Activated naive CD8-positive, alpha-beta T cell treated with anti-CD3 and anti-CD28 coated beads for 36 hours (primary cell): ENCODE measurements around the gene KRTAP12-2. TPM values are rescaled to one million over a fixed set of nuclear protein-coding genes. Genes with fewer than 3 reads are reported as not detected.
A peak's percentile ranks its signal among the peaks of the same experiment; 100 is the strongest.

Experiments
- DNase-seq: peaks from one replicate; pipeline ENCODE4 v3.0.0; 2021
- H3K27ac Mint-ChIP-seq: one replicate; pipeline ENCODE4 v1.8.0; 2022; ENCODE audit warnings: mild to moderate bottlenecking, moderate library complexity, mixed read lengths
- H3K27me3 Mint-ChIP-seq: one replicate; pipeline ENCODE4 v1.8.0; 2022; ENCODE audit warnings: mild to moderate bottlenecking, mixed read lengths
- H3K36me3 Mint-ChIP-seq: one replicate; pipeline ENCODE4 v1.8.0; 2021; ENCODE audit warnings: mild to moderate bottlenecking, mixed read lengths
- H3K4me1 Mint-ChIP-seq: one replicate; pipeline ENCODE4 v1.8.0; 2021; ENCODE audit warnings: mixed read lengths
- H3K4me3 Mint-ChIP-seq: one replicate; pipeline ENCODE4 v1.8.0; 2022; ENCODE audit warnings: mild to moderate bottlenecking, moderate library complexity, mixed read lengths
- H3K9me3 Mint-ChIP-seq: one replicate; pipeline ENCODE4 v1.8.0; 2022; ENCODE audit warnings: mixed read lengths
- total RNA-seq, 2 experiments: library from RNA; stranded (reverse); gene quantifications; one replicate each; pipeline ENCODE4 v1.2.3, GENCODE V29; 2021

The KRTAP12-2 gene, protein sequence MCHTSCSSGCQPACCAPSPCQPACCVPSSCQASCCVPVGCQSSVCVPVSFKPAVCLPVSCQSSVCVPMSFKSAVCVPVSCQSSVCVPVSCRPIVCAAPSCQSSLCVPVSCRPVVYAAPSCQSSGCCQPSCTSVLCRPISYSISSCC
- total RNA-seq = not detected

DNA sequence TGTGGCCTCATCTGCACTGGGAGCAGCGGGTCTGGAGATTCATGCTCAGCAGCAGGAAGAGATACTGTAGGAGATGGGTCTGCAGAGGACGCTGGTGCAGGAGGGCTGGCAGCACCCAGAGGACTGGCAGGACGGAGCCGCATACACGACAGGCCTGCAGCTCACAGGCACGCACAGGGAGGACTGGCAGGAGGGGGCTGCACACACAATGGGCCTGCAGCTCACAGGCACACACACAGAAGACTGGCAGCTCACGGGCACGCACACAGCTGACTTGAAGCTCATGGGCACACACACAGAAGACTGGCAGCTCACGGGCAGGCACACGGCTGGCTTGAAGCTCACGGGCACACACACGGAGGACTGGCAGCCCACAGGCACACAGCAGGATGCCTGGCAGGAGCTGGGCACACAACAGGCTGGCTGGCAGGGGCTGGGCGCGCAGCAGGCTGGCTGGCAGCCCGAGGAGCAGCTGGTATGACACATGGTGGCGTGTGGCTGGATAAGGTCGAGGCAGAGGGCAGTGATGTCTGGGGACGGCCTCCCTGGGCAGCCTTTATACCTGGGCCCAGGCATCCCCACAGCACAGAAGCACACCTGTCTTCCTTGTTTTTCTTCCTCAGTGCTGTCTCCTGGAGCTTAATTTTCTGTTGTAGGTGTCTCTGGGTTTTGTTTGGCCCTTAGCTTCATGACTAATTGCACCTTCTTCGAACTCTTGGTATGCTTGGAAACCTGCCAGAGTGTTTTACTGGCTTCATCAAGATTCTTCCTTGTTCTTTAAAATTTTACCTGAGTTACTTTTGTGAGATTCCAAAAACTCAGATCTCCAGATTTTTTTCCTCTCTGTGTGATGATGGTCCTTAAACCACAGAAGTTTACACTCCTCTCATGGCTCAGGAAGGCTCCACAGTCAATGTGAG is at the start of gene KRTAP12-2:
TSS of gene KRTAP12-2 (minus strand) at position 527 of the 920 bp plus-strand sequence. CDS start at position 486, 41 bp downstream.
- Mint-ChIP-seq H3K9me3 (peaks cover 28% of the 10 kb centered on the region), H3K4me3 (no peak within 1 kb of the TSS)

DNA sequence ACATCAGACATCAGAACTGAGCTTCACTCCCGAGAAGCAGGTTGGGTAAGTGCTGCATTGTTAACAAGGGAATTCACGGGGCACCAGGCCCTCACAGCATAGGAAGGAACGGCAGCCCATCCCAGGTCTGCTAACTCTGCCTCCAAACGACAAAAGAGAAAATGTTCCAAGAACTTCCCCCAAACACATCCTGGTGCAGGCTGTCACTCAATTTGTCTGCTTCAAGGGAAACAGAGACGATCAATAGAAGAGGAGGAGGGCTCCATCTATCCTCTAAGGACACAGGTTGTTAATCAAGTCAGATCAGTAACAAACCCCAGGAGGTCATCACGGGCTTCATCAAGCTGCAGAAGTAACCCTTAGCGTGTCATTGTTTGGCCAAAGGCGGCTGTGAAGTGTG is 48.2 kb upstream of the KRTAP12-2 start:
- no peak overlapping the region for H3K4me3 Mint-ChIP-seq
- H3K36me3 Mint-ChIP-seq = no peaks in the 10 kb centered on the region
- peaks cover 6% of the 10 kb centered on the region for H3K9me3 Mint-ChIP-seq
- no peak overlapping the region for H3K27ac Mint-ChIP-seq
- peaks cover 50% of the 10 kb centered on the region for H3K27me3 Mint-ChIP-seq
- peaks cover 15% of the 10 kb centered on the region for H3K4me1 Mint-ChIP-seq
- no peak for DNase-seq

More for the DNA sequence above, at the start of gene KRTAP12-2:
- Mint-ChIP-seq H3K27ac (no peak within 1 kb of the TSS), H3K4me1 (no peaks in the 10 kb centered on the region), H3K36me3 (no peaks in the 10 kb centered on the region), H3K27me3 (no peaks in the 10 kb centered on the region)
- no peak for DNase-seq

DNA sequence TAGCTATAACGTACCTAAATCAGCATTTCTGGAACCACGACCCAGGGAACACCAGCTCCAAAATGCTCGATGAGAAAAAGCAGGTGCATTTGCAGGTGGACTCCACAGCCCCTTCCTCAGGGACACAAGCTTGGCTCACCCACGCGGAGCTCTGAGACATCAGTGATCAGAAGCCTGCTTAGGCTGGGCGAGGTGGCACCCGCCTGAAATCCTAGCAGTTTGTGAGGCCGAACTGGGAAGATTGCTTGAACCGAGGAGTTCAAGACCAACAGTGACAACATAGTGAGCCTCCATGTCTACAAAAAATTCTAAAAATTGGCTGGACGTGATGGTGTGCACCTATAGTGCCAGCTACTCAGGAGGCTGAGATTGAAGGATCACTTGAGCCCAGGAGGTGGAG is 47.1 kb upstream of the KRTAP12-2 start:
- no peak for DNase-seq
- Mint-ChIP-seq H3K27ac (no peak overlapping the region), H3K27me3 (peaks cover 61% of the 10 kb centered on the region)

DNA sequence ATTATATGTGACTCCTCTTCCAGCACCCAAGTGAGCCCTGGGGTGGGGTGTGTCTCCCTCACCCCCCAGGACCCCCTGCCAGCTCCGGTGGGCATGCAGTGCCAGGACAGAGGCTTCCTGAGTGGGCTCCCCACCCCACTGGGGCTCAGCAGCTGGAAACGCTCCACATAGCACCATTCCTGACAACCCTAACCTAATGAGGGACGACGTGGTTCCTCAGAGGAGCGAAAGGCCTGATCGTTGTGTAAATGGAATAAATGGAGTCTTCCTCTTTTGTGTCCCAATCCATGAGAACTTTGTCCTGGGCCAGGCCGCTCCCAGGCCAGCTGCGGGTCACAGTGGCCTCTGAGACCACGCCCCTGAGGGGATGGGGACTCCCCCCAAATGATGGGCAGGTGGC is 46.4 kb upstream of the KRTAP12-2 start:
- H3K27ac Mint-ChIP-seq = no peak overlapping the region
- peaks cover 68% of the 10 kb centered on the region for H3K27me3 Mint-ChIP-seq
- DNase-seq = no peak
- no peak overlapping the region for H3K4me3 Mint-ChIP-seq
- H3K9me3 Mint-ChIP-seq = peaks cover 6% of the 10 kb centered on the region
- no peaks in the 10 kb centered on the region for H3K36me3 Mint-ChIP-seq
- peaks cover 25% of the 10 kb centered on the region for H3K4me1 Mint-ChIP-seq

More for the DNA sequence above, 47.1 kb upstream of the KRTAP12-2 start:
- Mint-ChIP-seq H3K4me1 (peaks cover 25% of the 10 kb centered on the region), H3K4me3 (no peak overlapping the region), H3K9me3 (peaks cover 6% of the 10 kb centered on the region), H3K36me3 (no peaks in the 10 kb centered on the region)

DNA sequence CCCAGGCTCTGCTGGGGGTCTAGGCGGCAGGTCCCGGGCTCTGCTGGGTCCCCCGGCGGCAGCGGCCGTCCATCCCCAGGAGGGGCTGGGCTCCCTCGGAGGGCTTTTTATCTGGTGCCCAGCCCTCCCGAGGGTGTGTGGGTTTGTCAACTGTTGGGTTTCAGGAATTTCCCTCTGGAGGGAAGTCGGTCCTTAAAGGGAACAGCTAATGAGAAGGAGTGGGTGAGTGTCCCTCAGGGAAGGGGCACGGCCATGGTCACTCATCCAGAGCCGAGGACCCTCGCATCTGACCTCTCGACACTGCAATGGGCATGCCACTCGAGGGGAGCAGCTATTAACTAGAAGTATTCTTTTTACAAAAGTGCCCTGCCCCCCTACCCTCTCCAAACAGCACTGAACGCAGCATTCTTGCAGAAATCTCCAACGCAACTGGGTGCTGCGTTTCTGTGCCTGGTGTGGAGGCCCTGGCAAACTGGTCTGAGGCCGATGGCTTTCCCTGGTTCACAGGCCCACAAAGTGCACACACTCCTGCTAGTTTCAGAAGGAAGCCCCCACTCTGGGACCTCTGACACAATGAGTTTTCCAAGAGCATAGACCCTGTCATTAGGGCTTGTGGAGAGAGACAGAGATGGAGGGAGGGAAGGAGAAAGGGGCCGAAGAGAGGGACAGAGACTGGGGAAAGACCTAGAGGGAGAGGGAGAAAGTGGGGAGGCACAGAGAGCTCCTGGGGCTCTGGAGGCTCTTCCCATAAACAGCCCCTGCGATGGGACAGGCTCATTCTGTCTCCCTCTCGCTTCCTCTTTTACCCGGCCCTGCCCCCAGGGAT is 45.7 kb upstream of the KRTAP12-2 start:
- Mint-ChIP-seq H3K4me1 (peaks cover 26% of the 10 kb centered on the region), H3K27ac (no peak overlapping the region), H3K9me3 (peaks cover 6% of the 10 kb centered on the region), H3K4me3 (no peak overlapping the region), H3K27me3 (peaks cover 75% of the 10 kb centered on the region), H3K36me3 (no peaks in the 10 kb centered on the region)
- no peak for DNase-seq

DNA sequence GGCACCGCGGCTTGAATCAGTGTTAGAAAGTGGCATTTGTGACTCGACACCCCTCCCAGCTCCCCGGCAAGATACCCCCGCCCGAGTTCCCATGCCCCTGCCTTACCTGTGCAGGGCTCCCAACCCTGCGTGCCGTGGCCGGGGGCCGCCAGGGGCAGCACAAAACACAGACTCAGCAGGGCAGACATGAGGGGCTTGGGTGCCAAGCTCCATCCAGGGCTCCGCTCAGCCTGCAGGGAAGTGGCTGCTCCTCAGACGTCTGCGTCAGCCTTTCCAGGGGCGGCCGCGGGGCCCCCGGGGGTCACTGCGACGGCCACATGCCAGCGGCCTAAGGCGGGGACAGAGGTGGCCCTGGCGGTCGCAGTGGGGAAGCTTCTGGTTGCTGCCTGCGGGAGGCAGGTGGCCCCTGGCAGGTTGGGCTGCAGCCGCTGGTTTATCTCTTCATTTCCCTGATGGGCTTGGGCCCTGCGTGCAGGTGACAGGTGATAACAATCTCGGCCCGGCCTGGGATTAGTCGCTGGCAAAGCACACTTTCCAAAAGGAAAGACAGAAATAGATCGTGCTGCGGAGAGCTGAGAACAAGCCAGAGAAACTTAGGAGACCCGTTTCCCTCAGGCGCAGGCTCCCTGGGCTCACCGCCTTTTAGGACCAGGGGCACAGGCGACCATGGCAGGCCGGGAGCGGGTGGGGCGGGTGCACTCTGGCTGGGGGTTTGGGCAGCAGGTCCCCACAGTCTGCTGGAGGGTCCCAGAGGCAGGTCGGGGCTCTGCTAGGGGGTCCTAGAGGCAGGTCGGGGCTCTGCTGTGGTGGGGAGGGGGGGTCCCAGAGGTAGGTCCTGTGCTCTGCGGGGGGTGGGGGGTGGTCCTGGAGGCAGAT is 44.8 kb upstream of the KRTAP12-2 start, which contains the start of gene TSPEAR:
TSS of gene TSPEAR (minus strand) at position 246 of the 876 bp plus-strand sequence. CDS start at position 188, 58 bp downstream.
- Mint-ChIP-seq H3K4me3 (peak within 1 kb of the TSS; percentile 10), H3K27me3 (peaks cover 82% of the 10 kb centered on the region)
- DNase-seq = no peak

DNA sequence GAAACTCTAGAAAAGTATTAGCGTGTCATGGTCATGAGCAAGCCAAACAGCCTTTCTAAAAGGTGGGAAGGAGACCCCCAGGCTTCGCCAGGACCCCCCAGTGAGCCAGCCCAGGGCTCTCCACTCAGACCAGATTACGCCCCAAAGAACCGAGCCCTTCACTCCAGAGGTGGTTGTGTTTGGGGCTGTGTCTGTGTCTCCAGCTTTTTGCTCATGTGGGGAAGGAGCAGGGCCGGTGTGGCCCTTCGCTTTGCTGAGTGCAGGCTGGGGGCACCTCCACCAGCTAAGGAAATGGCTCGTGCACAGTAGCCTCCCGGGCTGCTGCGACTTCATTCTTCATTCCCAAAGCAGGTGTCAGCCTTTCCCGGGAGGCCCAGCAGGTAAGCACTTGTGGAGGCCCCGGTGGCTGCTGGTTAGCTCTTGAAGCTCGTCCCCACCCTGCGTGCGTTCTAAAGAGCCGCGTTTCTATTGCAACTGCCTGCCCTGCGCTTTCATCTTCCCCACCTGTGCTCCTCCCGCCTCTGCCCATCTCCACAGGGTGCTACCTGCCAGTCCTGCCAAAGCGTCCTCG is 44.1 kb upstream of the KRTAP12-2 start:
- Mint-ChIP-seq H3K4me1 (peaks cover 26% of the 10 kb centered on the region), H3K9me3 (peaks cover 8% of the 10 kb centered on the region), H3K27ac (no peak overlapping the region), H3K27me3 (peaks cover 90% of the 10 kb centered on the region), H3K36me3 (peaks cover 6% of the 10 kb centered on the region), H3K4me3 (peak overlapping the region; percentile 10)
- DNase-seq = no peak

More for the DNA sequence above, 44.8 kb upstream of the KRTAP12-2 start, which contains the start of gene TSPEAR:
- no peaks in the 10 kb centered on the region for H3K36me3 Mint-ChIP-seq
- H3K9me3 Mint-ChIP-seq = peaks cover 6% of the 10 kb centered on the region
- no peak within 1 kb of the TSS for H3K27ac Mint-ChIP-seq
- peaks cover 26% of the 10 kb centered on the region for H3K4me1 Mint-ChIP-seq

DNA sequence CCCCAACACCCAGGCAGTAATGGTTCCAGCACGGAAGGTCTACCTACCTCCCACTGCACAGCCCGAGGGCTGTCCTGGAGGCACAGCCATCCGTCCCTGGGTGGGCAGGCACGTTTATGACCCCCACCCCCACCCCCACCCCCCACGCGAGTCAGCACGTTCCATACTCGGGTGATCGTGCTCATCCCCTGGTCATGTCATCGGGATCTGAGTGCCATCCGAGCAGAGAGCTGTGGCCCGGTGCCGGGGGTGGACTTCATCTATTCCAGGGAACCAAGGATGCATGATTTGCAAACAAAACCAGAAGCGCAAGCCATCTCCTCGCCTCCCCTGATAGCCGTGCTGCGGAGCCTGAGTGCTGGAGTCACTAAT is 43.6 kb upstream of the KRTAP12-2 start:
- no peak overlapping the region for H3K4me3 Mint-ChIP-seq
- peaks cover 9% of the 10 kb centered on the region for H3K9me3 Mint-ChIP-seq
- H3K27ac Mint-ChIP-seq = no peak overlapping the region
- no peak for DNase-seq
- H3K27me3 Mint-ChIP-seq = peaks cover 94% of the 10 kb centered on the region
- peaks cover 26% of the 10 kb centered on the region for H3K4me1 Mint-ChIP-seq
- peaks cover 9% of the 10 kb centered on the region for H3K36me3 Mint-ChIP-seq

DNA sequence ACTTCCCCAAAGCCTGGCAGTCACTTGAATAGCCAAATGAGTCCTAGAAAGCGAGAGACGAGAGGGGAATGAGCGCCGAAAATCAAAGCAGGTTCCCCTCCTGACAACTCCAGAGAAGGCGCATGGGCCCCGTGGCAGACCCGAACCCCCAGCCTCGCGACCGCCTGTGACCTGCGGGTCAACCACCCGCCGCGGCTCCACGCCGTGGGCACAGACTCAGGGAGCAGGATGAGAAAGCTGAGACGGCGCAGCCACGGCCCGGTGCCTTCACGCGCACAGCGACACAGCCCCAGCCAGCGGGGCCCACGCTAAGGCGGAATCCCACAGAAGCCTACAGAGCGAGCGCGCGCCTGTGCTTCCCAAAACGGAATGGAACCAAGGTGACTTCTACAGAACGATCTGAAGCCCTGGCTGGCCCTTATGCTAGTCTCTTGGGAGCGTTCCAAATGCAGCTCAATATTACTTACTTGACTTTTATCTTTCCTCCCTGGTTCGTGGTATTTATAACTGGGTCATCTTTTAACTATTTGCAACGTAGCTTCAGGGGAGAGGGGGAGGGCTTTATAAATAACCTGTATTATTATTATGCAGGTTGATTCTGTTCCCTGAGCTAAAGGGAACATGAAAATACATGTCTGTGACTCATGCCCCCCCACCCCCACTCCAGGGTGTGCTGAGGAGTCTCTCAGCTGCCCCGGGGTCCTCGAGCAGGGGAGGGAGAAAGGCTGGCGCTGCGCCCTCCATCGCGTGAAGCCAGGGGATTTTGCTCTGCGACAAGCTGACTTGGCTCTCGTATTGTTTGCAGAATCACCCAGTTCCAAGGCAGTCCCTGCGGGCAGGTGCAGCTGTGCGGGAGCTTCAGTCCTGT is 42.9 kb upstream of the KRTAP12-2 start:
- DNase-seq = no peak
- Mint-ChIP-seq H3K9me3 (peaks cover 11% of the 10 kb centered on the region), H3K36me3 (peaks cover 9% of the 10 kb centered on the region), H3K4me1 (peaks cover 22% of the 10 kb centered on the region), H3K27me3 (peaks cover 97% of the 10 kb centered on the region), H3K4me3 (no peak overlapping the region), H3K27ac (no peak overlapping the region)

DNA sequence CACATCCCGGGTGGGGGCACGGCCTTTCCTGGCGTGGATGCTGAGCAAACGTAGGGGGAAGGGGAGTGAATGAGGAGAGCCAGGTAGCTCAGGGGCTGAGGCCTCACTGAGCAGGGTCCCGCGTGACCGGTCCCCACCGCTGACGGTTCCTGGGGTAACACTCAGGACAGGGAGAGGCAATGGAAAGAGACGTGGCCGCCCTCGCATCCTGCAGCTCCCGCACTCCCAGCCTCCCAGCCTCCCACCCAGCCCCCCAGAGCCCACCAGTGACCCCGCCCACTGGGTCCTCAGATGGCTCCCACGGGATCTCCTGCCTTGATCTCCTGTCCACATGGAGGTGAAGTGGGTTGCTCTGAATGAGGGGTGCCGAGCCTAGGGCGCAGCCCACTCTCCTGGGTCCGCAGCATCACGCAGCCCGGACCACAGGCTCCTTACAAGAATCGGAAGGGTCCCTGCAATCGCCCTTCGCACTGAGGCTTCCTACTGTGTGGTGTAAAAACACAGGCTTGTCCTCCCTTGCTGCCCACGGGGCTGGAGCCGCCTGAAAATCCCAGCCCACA is 42.2 kb upstream of the KRTAP12-2 start:
- no peak for DNase-seq
- H3K4me1 Mint-ChIP-seq = peaks cover 22% of the 10 kb centered on the region
- H3K4me3 Mint-ChIP-seq = no peak overlapping the region
- peaks cover 97% of the 10 kb centered on the region for H3K27me3 Mint-ChIP-seq
- H3K9me3 Mint-ChIP-seq = peaks cover 11% of the 10 kb centered on the region
- no peak overlapping the region for H3K27ac Mint-ChIP-seq
- peaks cover 9% of the 10 kb centered on the region for H3K36me3 Mint-ChIP-seq

DNA sequence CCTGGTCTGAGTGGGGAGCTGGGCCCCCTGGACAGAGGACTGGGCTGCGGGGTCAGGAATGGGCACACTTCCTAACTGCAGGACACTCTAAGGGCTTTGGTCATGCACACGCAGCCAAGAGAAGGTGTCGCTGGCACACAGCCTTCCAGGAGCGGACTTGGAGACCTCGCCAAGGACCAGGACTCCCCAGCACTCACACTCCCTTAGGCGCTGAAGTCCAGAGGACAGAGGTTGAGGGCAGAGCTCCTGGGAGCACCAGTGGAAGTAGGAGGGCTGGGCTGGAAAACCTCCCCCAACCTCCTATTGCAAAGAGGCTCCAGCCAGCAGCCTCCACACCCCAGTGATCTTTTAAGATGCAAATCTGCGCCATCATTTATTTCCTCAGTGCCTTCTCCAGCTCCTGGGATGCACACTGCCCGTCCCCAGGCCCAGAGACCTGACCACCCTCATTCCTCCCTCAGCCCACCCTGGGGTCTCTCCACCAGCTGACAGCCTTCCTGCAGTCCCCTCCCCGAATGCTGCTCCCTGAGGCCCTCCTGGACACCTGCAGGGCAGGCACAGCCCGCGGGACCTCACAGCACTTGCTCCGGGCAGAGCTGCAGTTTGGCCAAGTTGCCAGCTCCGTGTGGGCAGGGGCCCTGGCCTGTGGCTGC is 41.6 kb upstream of the KRTAP12-2 start:
- no peak for DNase-seq
- Mint-ChIP-seq H3K27ac (no peak overlapping the region), H3K4me1 (peaks cover 22% of the 10 kb centered on the region), H3K9me3 (peaks cover 11% of the 10 kb centered on the region), H3K4me3 (no peak overlapping the region), H3K27me3 (peaks cover 94% of the 10 kb centered on the region), H3K36me3 (peaks cover 9% of the 10 kb centered on the region)

DNA sequence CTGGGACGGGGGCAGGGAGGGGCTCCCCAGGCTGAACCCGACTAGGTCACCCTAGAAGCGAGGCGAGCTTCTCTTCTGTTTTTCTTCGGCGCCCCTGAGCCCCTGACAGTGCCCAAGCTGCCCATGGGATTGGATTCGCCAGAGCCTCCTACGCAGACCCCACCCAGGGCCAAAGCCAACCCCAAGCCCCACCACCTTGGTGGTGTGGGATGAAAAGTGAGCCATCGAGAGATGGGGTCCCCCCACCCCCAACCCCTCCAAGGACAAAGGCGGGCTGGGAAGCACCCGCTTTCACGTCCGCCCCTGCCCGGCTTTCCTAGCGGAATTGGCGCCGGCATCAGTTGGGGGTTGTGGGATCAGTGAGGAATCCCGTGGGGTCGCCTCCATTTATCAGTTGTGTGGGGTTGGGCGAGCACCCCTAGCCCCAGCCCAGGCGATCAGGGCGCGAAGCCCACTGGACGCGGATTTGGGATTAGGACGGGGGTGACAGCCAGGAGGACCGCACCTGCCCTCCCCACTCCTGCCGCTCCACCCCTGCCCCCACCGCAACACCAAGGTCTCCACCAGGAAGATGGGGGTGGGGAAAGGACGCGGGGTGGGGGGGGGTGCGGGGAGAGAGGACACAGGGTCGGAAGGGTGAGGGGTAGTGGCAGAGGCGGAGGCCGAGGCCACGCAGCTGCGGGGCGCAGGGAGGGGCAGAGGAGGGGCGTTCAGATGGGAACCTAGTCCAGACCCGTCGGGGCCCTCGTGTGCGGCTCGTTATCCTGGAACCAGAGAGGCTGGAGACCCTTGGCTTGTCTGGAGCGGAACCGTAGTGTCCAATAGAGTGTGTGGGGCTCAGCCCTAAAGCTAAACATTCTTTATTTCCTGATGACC is 40.2 kb upstream of the KRTAP12-2 start:
- Mint-ChIP-seq H3K4me3 (no peak overlapping the region), H3K4me1 (peaks cover 19% of the 10 kb centered on the region), H3K27ac (no peak overlapping the region), H3K27me3 (peaks cover 94% of the 10 kb centered on the region), H3K9me3 (peaks cover 11% of the 10 kb centered on the region), H3K36me3 (peaks cover 9% of the 10 kb centered on the region)
- DNase-seq = no peak
